ENCODE data around the gene KCMF1. TPM values are rescaled to one million over a fixed set of nuclear protein-coding genes. Genes with fewer than 3 reads are reported as not detected.

Gene KCMF1
- polyA plus RNA-seq, 1 donor = 43.9 TPM

- no peak for DNase-seq (ENCODE audit: low read depth)
Observed at GRCh38 chr2:85022232-85022631, 51.3 kb downstream of the KCMF1 start.

GRCh38 chr2:85024372-85025047, 53.5 kb downstream of the KCMF1 start:
- DNase-seq (ENCODE audit: low read depth) = no peak

- no peak for DNase-seq (ENCODE audit: low read depth)
Observed at GRCh38 chr2:85032621-85033020, 61.7 kb downstream of the KCMF1 start.

- DNase-seq (ENCODE audit: low read depth) = no peak
Observed at GRCh38 chr2:85033388-85033787, 62.4 kb downstream of the KCMF1 start.

GRCh38 chr2:85034158-85034557, 63.2 kb downstream of the KCMF1 start:
- DNase-seq (ENCODE audit: low read depth) = no peak

GRCh38 chr2:85037622-85038021, 66.7 kb downstream of the KCMF1 start:
- no peak for DNase-seq (ENCODE audit: low read depth)

- DNase-seq (ENCODE audit: low read depth) = no peak
Observed at GRCh38 chr2:85042330-85042729, 71.4 kb downstream of the KCMF1 start.

- DNase-seq (ENCODE audit: low read depth) = no peak
Observed at GRCh38 chr2:85048534-85048933, 77.6 kb downstream of the KCMF1 start.

GRCh38 chr2:85049236-85049635, 78.3 kb downstream of the KCMF1 start:
- DNase-seq (ENCODE audit: low read depth) = no peak

GRCh38 chr2:85053802-85054201, 82.8 kb downstream of the KCMF1 start:
- no peak for DNase-seq (ENCODE audit: low read depth)

- no peak for DNase-seq (ENCODE audit: low read depth)
Observed at GRCh38 chr2:85057226-85057962, 86.4 kb downstream of the KCMF1 start.

GRCh38 chr2:85061896-85062295, 90.9 kb downstream of the KCMF1 start:
- DNase-seq (ENCODE audit: low read depth) = no peak

GRCh38 chr2:85062565-85062964, 91.6 kb downstream of the KCMF1 start:
- DNase-seq (ENCODE audit: low read depth) = no peak

- no peak for DNase-seq (ENCODE audit: low read depth)
Observed at GRCh38 chr2:85063981-85064599, 93.1 kb downstream of the KCMF1 start.

- DNase-seq (ENCODE audit: low read depth) = no peak
Observed at GRCh38 chr2:85064927-85065577, 94.1 kb downstream of the KCMF1 start.

- DNase-seq (ENCODE audit: low read depth) = no peak
Observed at GRCh38 chr2:85066006-85066740, 95.2 kb downstream of the KCMF1 start.

GRCh38 chr2:85066874-85067351, 96.0 kb downstream of the KCMF1 start:
- peak; percentile 59 for DNase-seq (ENCODE audit: low read depth)

- no peak for DNase-seq (ENCODE audit: low read depth)
Observed at GRCh38 chr2:85071096-85071495, 100.1 kb downstream of the KCMF1 start.

GRCh38 chr2:85073033-85073432, 102.1 kb downstream of the KCMF1 start:
- DNase-seq (ENCODE audit: low read depth) = no peak

- DNase-seq (ENCODE audit: low read depth) = no peak
Observed at GRCh38 chr2:85076618-85077274, 105.8 kb downstream of the KCMF1 start.

GRCh38 chr2:85077859-85078419, 107.0 kb downstream of the KCMF1 start:
- no peak for DNase-seq (ENCODE audit: low read depth)
